Body of pancreas (tissue), 4 donors: Measurements from ENCODE around the gene KCNAB2. TPM values are rescaled to one million over a fixed set of nuclear protein-coding genes. Genes with fewer than 3 reads are reported as not detected.

Experiments
- ATAC-seq: fragments of 150-250 bp; one replicate; pipeline ENCODE4 v1.9.1; 2016
- DNase-seq, 4 donors: peaks; one replicate each; pipeline ENCODE4 v3.0.0-alpha.2; 2019
- H3K27ac ChIP-seq, 4 donors: fragments of 200-600 bp; sonication (generic); 1 replicate in 3 of 4; 2 replicates in 1 of 4; pipeline versions ENCODE4 v1.5.1 to v1.6.1; 2016 to 2019; ENCODE audit warnings: mild to moderate bottlenecking in 1 of 4, mixed read lengths in 1 of 4, moderate library complexity in 1 of 4
- H3K27me3 ChIP-seq, 2 donors: fragments of 200-600 bp; sonication (generic); one replicate each; pipeline ENCODE4 v1.6.0; 2016; ENCODE audit warnings: mild to moderate bottlenecking in 1 of 2
- H3K36me3 ChIP-seq, 2 donors: fragments of 200-600 bp; sonication (generic); replicated peaks in 1 of 2; 2 replicates each; pipeline ENCODE4 v1.5.1; 2016; ENCODE audit warnings: low read depth in 2 of 2; ENCODE audit not compliant: insufficient read depth in 1 of 2
- H3K4me1 ChIP-seq: fragments of 200-600 bp; sonication (generic); one replicate; pipeline ENCODE4 v1.6.0; 2016
- H3K4me3 ChIP-seq, 2 donors: fragments of 200-600 bp; sonication (generic); 1 replicate in 1 of 2; 2 replicates in 1 of 2; pipeline ENCODE4 v1.5.1; 2016 to 2019
- H3K9me3 ChIP-seq, 3 donors: fragments of 200-600 bp; sonication (generic); 1 replicate in 2 of 3; 2 replicates in 1 of 3; pipeline ENCODE4 v1.5.1; 2016
- CTCF ChIP-seq, 7 experiments: fragments of 450-650 bp in 4 of 7; fragments of 200-600 bp in 3 of 7; sonication (generic) in 3 of 7; IDR thresholded peaks; one replicate each; pipeline ENCODE4 v1.5.1; 2016 to 2019; ENCODE audit warnings: antibody characterized with exemption in 7 of 7
- POLR2A ChIP-seq, 3 donors: fragments of 450-650 bp; IDR thresholded peaks; one replicate each; pipeline ENCODE4 v1.6.1; 2016; ENCODE audit warnings: antibody characterized with exemption in 3 of 3, mild to moderate bottlenecking in 2 of 3
- WGBS, 2 donors: methylation state at CpG; one replicate each; pipeline ENCODE4 v1.1.5; 2017; 5-methylcytosine and 5-hydroxymethylcytosine counted together
- intact Hi-C: fragments of 100-400 bp; cut with DNase I; formaldehyde crosslinking; loops from one replicate; pipeline ENCODE4 v1.15.1; 2023
- total RNA-seq, 2 donors: library from RNA; depleted of rRNA; stranded (reverse); fragments of >200 nt; gene quantifications; one replicate each; pipeline ENCODE4 v1.1.0, GENCODE V29; 2016

The KCNAB2 gene
- total RNA-seq, 2 donors from 2014 or later = 4.6 to 7.0 TPM

DNA sequence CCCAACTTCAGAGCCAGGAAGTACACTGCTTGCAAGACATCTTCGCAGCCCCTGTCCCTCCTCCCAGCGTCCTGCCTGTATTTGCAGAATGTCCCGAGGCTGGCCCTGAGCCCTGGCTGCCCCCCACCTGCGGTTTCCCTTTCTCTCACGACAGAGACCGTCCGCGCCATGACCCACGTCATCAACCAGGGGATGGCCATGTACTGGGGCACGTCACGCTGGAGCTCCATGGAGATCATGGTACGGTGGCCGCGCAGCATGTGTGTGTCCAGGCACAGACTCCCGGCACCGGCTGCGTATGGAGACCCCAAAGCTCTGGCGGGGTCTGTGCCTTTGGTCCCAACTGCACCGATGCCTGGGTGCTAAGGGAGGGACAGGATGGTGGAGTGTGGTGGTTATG lies 48.6 kb downstream of the KCNAB2 start:
- Histone ChIP-seq H3K27ac (no peak overlapping the region), H3K27me3 (no peaks in the 10 kb centered on the region), H3K4me1 (no peaks in the 10 kb centered on the region), H3K4me3 (no peak overlapping the region), H3K9me3 (no peaks in the 10 kb centered on the region), H3K36me3 (no peaks in the 10 kb centered on the region)
- WGBS, 2 donors = 82 to 89% methylated on average over 12 to 19 of the region's 19 CpGs
- DNase-seq = peak in 1 of 4 donors; percentile 6
- TF ChIP-seq POLR2A (IDR thresholded peaks at IDR 0.05) (no peak), CTCF (IDR thresholded peaks at IDR 0.05) (no peak)
- ATAC-seq = no peak
- intact Hi-C loops = no loop called here

GRCh38 chr1:6094801-6095505 lies 49.3 kb downstream of the KCNAB2 start:
- H3K27me3 ChIP-seq = no peaks in the 10 kb centered on the region
- no peak for ATAC-seq
- DNase-seq = no peak
- intact Hi-C loops = no loop called here
- no peaks in the 10 kb centered on the region for H3K9me3 ChIP-seq
- H3K4me1 ChIP-seq = no peaks in the 10 kb centered on the region
- TF ChIP-seq CTCF (IDR thresholded peaks at IDR 0.05) (no peak), POLR2A (IDR thresholded peaks at IDR 0.05) (no peak)
- no peak overlapping the region for H3K4me3 ChIP-seq
- no peak overlapping the region for H3K27ac ChIP-seq
- WGBS, 2 donors = 56 to 69% methylated on average over 7 to 19 of the region's 21 CpGs
- no peaks in the 10 kb centered on the region for H3K36me3 ChIP-seq

DNA sequence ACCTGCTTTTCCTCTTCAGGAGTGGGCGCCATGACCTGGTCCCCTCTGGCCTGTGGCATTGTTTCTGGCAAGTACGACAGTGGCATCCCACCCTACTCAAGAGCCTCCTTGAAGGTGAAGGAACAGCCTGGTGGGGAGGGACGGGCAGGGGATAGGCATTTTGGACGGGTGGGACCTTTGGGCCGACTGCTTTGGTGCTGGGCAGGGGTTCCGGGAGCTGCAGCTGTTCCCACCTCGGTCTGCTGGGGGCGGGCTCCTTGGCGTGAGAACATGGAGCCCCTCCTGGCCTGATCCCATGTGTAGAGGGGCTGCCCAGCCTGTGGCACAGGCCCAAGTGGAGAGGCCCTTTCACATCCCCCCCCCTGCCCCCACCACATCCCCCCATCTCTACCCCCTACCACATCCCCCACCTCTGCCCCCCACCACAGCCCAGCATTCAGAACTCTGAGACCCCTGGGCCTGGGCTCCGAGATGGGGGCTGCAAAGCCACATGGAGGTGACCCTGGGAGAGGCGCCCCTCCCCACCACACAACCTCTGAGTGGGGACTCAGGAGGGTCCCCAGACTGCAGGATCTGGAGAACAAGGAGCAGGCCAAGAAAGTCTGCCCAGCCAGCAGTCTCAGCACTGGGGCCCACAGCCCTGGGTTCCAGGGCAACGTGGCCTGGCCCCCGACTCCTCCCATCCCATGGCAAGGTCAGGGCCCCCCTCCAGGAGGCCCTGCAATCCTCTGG lies 50.0 kb downstream of the KCNAB2 start:
- ATAC-seq = no peak

DNA sequence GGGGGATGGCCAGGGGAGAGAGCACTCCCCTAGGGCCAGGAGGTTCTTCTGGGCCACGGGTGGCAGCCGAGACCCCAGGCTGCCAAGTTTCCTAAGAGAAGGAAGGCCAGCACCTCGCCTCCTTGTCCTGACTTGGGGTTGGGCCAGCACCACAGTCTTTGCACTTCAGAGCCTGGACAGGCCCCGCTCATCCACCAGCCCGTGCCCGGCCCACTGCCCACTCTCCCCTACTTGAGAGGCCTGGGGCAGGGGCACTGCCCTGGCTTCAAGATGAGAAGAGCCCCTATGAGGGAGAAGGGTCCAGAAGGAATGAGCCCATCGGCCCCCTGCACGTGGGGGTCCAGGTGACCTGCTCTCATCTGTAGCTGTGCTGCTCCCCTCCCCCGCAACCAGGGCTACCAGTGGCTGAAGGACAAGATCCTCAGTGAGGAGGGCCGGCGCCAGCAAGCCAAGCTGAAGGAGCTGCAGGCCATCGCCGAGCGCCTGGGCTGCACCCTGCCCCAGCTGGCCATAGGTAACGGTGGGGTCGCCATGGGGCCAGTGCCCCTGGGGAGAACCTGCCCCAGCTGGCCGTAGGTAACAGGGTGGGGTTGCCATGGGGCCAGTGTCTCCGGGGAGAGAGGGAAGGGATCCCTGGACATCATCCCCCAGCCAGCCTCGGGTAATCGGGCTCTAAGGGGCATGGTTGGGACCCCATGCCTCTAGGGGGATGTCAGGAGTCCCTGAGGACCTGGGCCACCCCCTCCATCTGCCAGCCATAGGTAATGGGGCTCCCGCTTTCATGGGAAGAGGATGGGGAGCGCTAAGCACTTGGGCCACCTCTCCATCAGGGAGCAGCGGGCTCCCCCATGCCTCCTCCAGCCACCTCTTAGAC lies 50.8 kb downstream of the KCNAB2 start:
- 68 to 73% methylated on average over 16 to 23 of the region's 23 CpGs for WGBS, 2 donors
- Histone ChIP-seq H3K9me3 (no peaks in the 10 kb centered on the region), H3K27ac (no peak overlapping the region), H3K4me1 (no peaks in the 10 kb centered on the region), H3K36me3 (no peaks in the 10 kb centered on the region), H3K27me3 (peaks cover 0 to 3% of the 10 kb centered on the region in 2 donors), H3K4me3 (no peak overlapping the region)
- intact Hi-C loops = no loop called here
- ATAC-seq = no peak
- TF ChIP-seq POLR2A (IDR thresholded peaks at IDR 0.05) (no peak), CTCF (IDR thresholded peaks at IDR 0.05) (no peak)
- DNase-seq = no peak

More for the DNA sequence above, 50.0 kb downstream of the KCNAB2 start:
- Histone ChIP-seq H3K36me3 (no peaks in the 10 kb centered on the region), H3K9me3 (no peaks in the 10 kb centered on the region), H3K4me1 (no peaks in the 10 kb centered on the region), H3K4me3 (no peak overlapping the region), H3K27ac (no peak overlapping the region), H3K27me3 (no peaks in the 10 kb centered on the region)
- peak in 1 of 4 donors; percentile 6 for DNase-seq
- no peak for TF ChIP-seq POLR2A (IDR thresholded peaks at IDR 0.05)
- TF ChIP-seq CTCF (IDR thresholded peaks at IDR 0.05) = no peak
- 50 to 53% methylated on average over 7 to 9 of the region's 13 CpGs for WGBS, 2 donors
- intact Hi-C loops = no loop called here
